NB4 (cell line): Measurements from ENCODE around the gene UBA7.
"Not testable (repeated sequence)": the region's sequence is repeated elsewhere in the genome, so short reads cannot be mapped to it uniquely, and the experiment has no call there.

Source experiments
- DNase-seq: peaks from one replicate; pipeline ENCODE4 v3.0.0; 2010; ENCODE audit warnings: low read depth
- H3K4me3 ChIP-seq: one replicate; pipeline ENCODE4 v1.5.1; 2011; ENCODE audit warnings: mild to moderate bottlenecking, low read depth, low read length, moderate library complexity
- MYC ChIP-seq: IDR thresholded peaks from 2 replicates; pipeline ENCODE4 v1.6.1; 2011; ENCODE audit warnings: low read depth, low read length
- POLR2A ChIP-seq: IDR thresholded peaks from 2 replicates; pipeline ENCODE4 v1.6.1; 2011; ENCODE audit warnings: mild to moderate bottlenecking; ENCODE audit not compliant: insufficient read length; ENCODE audit errors: extremely low read depth
- TF ChIP-seq, protein P1 (sequence below): IDR thresholded peaks from 2 replicates; pipeline ENCODE4 v1.6.1; 2011; ENCODE audit warnings: low read depth, low read length
- TF ChIP-seq, protein P2 (sequence below): IDR thresholded peaks from one replicate; pipeline ENCODE4 v1.5.1; 2012; ENCODE audit warnings: low read depth, low read length

UBA7 gene

DNA sequence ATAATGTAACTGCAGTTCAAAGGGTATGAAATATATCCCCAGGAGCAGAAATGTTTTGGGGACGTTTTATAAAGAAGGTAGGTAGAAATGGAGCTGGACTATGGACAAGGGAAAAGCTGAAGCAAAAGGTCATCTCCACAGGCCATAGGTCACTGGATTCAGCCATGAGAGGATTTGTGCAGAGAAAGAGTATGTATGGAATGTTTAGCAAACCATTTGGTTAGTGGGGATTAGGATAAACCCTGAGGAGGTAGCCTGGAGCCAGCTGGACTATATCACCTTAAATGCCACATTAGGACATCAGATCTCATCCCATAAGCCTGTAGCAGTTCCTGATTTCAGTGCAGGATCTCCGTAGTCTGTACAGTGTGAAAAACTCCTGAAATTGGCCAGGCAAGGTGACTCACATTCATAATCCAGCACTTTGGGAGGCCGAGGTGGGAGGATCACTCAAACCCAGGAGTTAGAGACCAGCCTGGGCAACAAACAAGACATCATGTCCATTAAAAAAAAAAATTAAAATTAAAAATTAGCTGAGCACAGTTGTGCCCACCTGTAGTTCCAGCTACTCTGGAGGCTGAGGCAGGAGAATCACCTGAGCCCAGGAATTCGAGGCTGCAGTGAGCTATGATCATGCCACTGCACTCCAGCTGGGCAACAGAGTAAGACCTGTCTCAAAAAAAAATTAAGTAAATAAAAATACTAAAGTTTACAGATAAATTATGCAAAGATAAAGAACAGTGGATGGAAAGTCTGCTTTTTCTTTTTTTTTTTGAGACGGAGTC lies 32.1 kb downstream of the UBA7 start:
- TF ChIP-seq POLR2A (no peak), MYC (no peak)
- TF ChIP-seq, protein P1, sequence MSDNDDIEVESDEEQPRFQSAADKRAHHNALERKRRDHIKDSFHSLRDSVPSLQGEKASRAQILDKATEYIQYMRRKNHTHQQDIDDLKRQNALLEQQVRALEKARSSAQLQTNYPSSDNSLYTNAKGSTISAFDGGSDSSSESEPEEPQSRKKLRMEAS, result no peak
- TF ChIP-seq, protein P2, sequence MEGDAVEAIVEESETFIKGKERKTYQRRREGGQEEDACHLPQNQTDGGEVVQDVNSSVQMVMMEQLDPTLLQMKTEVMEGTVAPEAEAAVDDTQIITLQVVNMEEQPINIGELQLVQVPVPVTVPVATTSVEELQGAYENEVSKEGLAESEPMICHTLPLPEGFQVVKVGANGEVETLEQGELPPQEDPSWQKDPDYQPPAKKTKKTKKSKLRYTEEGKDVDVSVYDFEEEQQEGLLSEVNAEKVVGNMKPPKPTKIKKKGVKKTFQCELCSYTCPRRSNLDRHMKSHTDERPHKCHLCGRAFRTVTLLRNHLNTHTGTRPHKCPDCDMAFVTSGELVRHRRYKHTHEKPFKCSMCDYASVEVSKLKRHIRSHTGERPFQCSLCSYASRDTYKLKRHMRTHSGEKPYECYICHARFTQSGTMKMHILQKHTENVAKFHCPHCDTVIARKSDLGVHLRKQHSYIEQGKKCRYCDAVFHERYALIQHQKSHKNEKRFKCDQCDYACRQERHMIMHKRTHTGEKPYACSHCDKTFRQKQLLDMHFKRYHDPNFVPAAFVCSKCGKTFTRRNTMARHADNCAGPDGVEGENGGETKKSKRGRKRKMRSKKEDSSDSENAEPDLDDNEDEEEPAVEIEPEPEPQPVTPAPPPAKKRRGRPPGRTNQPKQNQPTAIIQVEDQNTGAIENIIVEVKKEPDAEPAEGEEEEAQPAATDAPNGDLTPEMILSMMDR, result no peak
- DNase-seq, result no peak
- no peak overlapping the region for H3K4me3 ChIP-seq

DNA sequence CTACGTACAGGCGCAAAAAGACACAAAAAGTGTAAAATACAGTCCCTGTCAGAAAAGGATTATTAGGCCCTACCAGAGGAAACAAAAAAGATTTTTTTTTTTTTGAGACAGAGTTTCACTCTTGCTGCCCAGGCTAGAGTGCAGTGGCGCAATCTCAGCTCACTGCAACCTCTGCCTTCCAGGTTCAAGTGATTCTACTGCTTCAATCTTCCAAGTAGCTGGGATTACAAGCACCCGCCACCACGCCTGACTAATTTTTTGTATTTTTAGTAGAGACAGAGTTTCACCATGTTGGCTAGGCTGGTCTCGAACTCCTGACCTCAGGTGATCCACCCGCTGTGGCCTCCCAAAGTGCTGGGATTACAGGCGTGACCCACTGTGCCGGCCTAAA lies 32.8 kb downstream of the UBA7 start:
- not testable (repeated sequence) for DNase-seq, H3K4me3 ChIP-seq

DNA sequence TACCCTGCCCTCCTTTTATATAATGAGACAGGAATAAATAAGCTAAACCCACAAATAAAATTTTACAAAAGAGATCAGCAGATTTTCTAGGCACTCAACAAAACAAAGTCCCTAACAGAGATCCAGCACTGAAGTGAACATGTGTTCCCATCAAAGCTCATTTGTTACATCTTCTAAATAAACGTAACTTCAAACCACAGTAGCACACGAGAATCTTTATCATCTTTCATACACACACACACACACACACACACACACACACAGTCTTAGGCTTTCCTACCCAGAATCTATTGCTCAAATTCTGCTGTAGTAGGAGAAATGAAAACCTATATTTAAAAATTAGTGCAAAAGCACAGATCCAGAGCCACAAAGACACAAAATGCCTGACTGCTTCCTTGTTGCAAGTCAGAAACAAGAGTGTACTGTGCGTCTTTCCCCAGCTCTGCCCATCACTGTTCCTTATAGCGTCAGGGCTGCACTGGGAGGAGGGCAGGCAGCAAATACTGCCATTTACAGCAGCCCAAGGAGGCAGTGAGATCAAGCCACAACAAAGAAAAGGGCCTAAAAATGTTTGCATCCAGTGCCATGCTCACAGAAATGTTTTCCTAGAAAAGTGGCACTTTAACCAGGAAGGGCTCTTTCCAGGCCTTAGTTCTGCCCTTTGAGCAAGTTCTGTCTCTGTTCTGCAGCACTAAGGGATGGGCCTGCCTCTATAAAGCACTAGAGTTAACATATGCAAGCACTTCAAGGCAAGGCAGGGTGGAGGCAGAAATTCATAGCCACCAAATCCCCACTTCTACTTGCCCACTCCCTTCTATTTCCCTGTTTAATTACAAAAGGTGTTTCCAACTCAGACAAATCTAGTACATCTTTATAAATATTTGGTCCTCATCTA lies 33.4 kb downstream of the UBA7 start:
- TF ChIP-seq MYC (no peak), POLR2A (no peak)
- TF ChIP-seq, protein P1, result no peak
- TF ChIP-seq, protein P2, result no peak
- H3K4me3 ChIP-seq, result no peak overlapping the region
- no peak for DNase-seq

DNA sequence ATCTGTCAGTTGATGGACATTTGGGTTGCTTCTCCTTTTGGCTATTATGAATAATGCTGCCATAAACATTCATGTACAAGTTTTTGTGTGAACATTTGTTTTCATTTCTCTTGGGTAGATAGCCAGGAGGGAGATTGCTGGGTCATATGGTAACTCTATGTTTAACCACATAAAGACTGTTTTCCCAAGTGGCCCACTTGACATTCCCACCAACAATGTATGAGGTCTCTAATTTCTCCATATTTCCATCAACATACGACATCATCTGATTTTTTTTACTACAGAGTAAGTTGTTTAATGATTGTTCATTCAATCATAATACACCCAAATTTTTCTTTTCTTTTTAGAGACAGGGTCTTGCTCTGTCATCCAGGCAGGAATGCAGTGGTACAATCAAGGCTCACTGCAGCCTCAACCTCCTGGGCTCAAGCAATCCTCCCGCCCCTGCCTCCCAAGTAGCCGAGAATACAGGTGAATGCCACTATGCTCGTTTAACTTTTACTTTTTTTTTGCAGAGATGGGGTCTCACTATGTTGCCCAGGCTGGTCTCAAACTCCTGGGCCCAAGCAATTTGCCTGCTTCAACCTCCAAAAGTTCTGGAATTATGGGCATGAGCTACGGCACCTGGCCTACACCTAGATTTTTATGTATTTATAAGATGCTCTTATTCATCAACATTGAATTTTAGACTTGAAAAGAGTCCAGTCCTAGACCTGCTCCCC lies 34.2 kb downstream of the UBA7 start:
- no peak overlapping the region for H3K4me3 ChIP-seq
- TF ChIP-seq, protein P1, result no peak
- TF ChIP-seq POLR2A, result no peak
- DNase-seq, result no peak

DNA sequence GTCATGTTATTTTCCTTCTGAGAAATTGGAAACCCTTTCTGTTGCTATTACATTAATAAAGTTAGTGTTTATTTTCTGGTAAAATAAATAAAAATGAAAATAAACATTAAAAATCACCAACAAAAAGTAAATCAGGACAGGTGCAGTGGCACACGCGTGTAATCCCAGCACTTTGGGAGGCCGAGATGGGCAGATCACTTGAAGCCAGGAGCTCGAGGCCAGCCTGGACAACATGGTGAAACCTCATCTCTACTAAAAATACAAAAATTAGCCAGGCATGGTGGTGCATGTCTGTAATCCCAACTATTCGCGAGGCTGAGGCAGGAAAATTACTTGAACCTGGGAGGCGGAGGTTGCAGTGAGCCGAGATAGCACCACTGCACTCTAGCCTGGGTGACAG lies 37.7 kb downstream of the UBA7 start:
- not testable (repeated sequence) for H3K4me3 ChIP-seq, DNase-seq

DNA sequence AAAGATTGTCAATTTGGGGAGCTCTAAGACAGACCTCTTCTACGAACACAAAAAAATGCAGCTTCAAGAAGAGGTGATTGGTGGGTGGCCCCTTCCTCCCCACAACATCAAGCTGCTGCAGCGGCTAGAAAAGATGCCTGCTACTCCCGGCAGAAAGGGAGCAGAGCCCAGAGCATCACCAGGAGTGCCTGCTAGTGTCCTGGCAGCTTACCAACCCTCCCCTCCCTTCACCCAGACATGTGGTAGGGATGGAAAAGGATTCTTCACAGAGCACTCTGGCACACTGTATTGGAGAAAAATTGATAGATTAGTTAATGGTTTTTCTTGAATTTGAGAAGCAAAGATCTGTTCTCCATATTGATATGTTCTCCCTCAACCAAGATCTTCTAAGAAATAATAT lies 38.2 kb downstream of the UBA7 start:
- DNase-seq, result no peak
- no peak overlapping the region for H3K4me3 ChIP-seq
- no peak for TF ChIP-seq POLR2A
- TF ChIP-seq MYC, result no peak
- TF ChIP-seq, protein P2, result no peak
- TF ChIP-seq, protein P1, result no peak

DNA sequence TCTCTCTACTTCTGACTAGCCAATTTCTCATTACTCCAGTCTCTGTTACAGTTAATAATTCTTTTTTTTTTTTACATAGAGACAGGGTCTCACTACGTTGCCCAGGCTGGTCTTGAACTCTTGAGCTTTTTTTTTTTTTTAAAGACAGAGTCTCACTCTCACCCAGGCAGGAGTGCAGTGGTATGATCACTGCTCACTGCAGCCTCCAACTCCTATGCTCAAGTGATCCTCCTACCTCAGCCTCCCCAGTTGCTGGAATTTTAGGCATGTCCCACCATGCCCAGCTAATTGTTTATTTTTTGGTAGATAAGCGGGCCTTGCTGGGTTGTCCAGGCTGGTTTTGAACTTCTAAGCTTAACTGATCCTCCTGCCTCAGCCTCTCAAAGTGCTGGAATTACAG lies 41.0 kb downstream of the UBA7 start:
- DNase-seq, result no peak
- TF ChIP-seq, protein P1, result no peak
- TF ChIP-seq MYC, result no peak
- no peak for TF ChIP-seq POLR2A
- TF ChIP-seq, protein P2, result no peak
- no peak overlapping the region for H3K4me3 ChIP-seq
